ENCODE measurements around the gene TULP4. TPM values are rescaled to one million over a fixed set of nuclear protein-coding genes. Genes with fewer than 3 reads are reported as not detected.

Gene TULP4
- total and polyA plus RNA-seq, 10 donors = 1.8 to 143 (median 78.1) TPM

- H3K4me3 ChIP-seq = no peak overlapping the region
- no peak for DNase-seq
- H3K27ac ChIP-seq = no peak overlapping the region
- H3K4me1 ChIP-seq = no peaks in the 10 kb centered on the region
- intact Hi-C loops (cut with DNase I; ENCODE audit: low total_unique reads) = no loop called here
- no peak for TF ChIP-seq CTCF (IDR thresholded peaks at IDR 0.05 in 8 of 11, conservative IDR thresholded peaks at IDR 0.05 in 3 of 11)
- TF ChIP-seq POLR2AphosphoS5 (IDR thresholded peaks at IDR 0.05) = no peak
- no peak for TF ChIP-seq POLR2A (IDR thresholded peaks at IDR 0.05)
- WGBS, 5 donors = 83 to 90% (median 88%) methylated on average over 12 of the region's 12 CpGs
- H3K36me3 ChIP-seq = peaks cover 0 to 97% (median 39%) of the 10 kb centered on the region in 6 donors
- no peaks in the 10 kb centered on the region for H3K27me3 ChIP-seq (replicated peaks in 1 of 7)
- H3K9me3 ChIP-seq = no peaks in the 10 kb centered on the region
These were observed 169.6 kb downstream of the TULP4 start for GRCh38 chr6:158481690-158482473.

- H3K36me3 ChIP-seq = peaks cover 0 to 80% (median 33%) of the 10 kb centered on the region in 6 donors
- no peak overlapping the region for H3K4me3 ChIP-seq
- no peaks in the 10 kb centered on the region for H3K27me3 ChIP-seq (replicated peaks in 1 of 7)
- WGBS, 5 donors = 94 to 100% (median 97%) methylated on average over 2 of the region's 2 CpGs
- TF ChIP-seq CTCF (IDR thresholded peaks at IDR 0.05 in 8 of 11, conservative IDR thresholded peaks at IDR 0.05 in 3 of 11) (no peak), POLR2A (IDR thresholded peaks at IDR 0.05) (no peak), POLR2AphosphoS5 (IDR thresholded peaks at IDR 0.05) (no peak)
- H3K9me3 ChIP-seq = no peaks in the 10 kb centered on the region
- H3K4me1 ChIP-seq = no peaks in the 10 kb centered on the region
- DNase-seq = no peak
- intact Hi-C loops (cut with DNase I; ENCODE audit: low total_unique reads) = no loop called here
- no peak overlapping the region for H3K27ac ChIP-seq
These were observed 173.2 kb downstream of the TULP4 start for GRCh38 chr6:158485431-158485830.

GRCh38 chr6:158487495-158487894, 175.2 kb downstream of the TULP4 start:
- no peak overlapping the region for H3K27ac ChIP-seq
- peaks cover 0 to 76% (median 15%) of the 10 kb centered on the region in 6 donors for H3K36me3 ChIP-seq
- intact Hi-C loops (cut with DNase I; ENCODE audit: low total_unique reads) = no loop called here
- H3K4me1 ChIP-seq = no peaks in the 10 kb centered on the region
- H3K9me3 ChIP-seq = no peaks in the 10 kb centered on the region
- DNase-seq = no peak
- WGBS, 5 donors = 93 to 97% (median 94%) methylated on average over 5 of the region's 5 CpGs
- H3K27me3 ChIP-seq (replicated peaks in 1 of 7) = no peaks in the 10 kb centered on the region
- TF ChIP-seq POLR2AphosphoS5 (IDR thresholded peaks at IDR 0.05) (no peak), CTCF (IDR thresholded peaks at IDR 0.05 in 8 of 11, conservative IDR thresholded peaks at IDR 0.05 in 3 of 11) (no peak), POLR2A (IDR thresholded peaks at IDR 0.05) (no peak)
- no peak overlapping the region for H3K4me3 ChIP-seq

DNA sequence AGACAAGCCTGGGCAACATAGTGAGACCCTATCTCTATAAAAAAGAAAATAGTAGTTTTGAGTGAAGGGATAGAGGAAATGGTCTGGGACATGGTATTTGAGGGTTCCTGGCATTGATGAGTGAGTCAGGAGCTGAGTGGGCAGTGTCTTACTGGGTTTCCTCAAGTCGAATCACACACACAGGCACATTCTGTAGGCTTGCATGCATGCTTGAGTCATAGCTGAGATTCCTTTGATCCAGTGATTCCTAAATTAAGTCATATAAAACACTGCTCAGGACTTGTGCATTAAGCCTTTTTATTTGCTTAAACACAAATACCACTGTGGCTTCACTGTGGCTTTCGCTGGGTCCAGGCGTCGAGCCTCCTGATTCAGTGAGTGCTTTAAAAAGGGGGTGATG, 175.8 kb downstream of the TULP4 start:
- H3K4me1 ChIP-seq = no peaks in the 10 kb centered on the region
- TF ChIP-seq POLR2A (IDR thresholded peaks at IDR 0.05) = no peak
- TF ChIP-seq CTCF (IDR thresholded peaks at IDR 0.05 in 8 of 11, conservative IDR thresholded peaks at IDR 0.05 in 3 of 11) = no peak
- TF ChIP-seq POLR2AphosphoS5 (IDR thresholded peaks at IDR 0.05) = no peak
- H3K36me3 ChIP-seq = peaks cover 0 to 76% (median 10%) of the 10 kb centered on the region in 6 donors
- DNase-seq = no peak
- intact Hi-C loops (cut with DNase I; ENCODE audit: low total_unique reads) = no loop called here
- H3K9me3 ChIP-seq = no peaks in the 10 kb centered on the region
- no peak overlapping the region for H3K27ac ChIP-seq
- no peak overlapping the region for H3K4me3 ChIP-seq
- WGBS, 5 donors = 85 to 92% (median 86%) methylated on average over 4 of the region's 4 CpGs
- H3K27me3 ChIP-seq (replicated peaks in 1 of 7) = no peaks in the 10 kb centered on the region
